ENCODE measurements around the gene SPAG5. TPM values are rescaled to one million over a fixed set of nuclear protein-coding genes. Genes with fewer than 3 reads are reported as not detected.

SPAG5 gene
- total and polyA plus RNA-seq, 4 donors, result 10.6 to 41.8 (median 12.8) TPM

DNA sequence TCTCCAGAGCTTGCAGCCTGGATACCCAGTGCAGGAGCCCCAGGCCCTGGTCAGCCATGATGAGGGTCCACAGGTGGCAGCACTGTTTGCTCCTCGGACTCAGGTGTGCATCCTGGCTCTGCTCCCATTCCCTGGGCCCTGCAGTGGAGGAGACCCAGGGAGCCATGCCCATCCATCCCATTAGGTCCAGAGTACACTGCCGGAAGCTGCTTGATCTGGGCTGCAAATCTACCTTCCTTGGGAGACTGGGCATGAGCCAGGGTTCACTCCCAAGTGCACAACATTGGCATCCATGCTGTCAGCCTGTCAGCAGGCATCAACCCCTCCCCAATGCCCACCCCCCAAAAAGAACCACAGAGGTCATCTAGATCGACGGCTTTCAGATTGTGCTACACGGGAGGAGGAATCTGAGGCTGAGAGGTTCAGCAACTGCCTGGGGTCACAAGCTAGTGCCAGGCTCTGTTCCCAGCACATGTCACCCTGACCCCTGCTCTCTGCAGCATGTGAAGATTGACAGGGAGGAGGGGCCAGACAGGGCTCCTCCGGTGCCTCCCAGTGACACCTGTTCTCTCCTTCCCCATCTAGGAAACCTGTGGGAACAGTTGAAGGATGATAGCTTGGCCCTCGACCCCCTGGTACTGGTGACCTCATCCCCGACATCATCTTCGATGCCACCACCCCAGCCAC, 62.1 kb downstream of the SPAG5 start:
- no peaks in the 10 kb centered on the region for H3K9me3 ChIP-seq (ENCODE audit: control insufficient read depth in 4 of 4, low read length in 3 of 4)
- no peak for TF ChIP-seq JUND (IDR thresholded peaks at IDR 0.05)
- TF ChIP-seq, protein P1, sequence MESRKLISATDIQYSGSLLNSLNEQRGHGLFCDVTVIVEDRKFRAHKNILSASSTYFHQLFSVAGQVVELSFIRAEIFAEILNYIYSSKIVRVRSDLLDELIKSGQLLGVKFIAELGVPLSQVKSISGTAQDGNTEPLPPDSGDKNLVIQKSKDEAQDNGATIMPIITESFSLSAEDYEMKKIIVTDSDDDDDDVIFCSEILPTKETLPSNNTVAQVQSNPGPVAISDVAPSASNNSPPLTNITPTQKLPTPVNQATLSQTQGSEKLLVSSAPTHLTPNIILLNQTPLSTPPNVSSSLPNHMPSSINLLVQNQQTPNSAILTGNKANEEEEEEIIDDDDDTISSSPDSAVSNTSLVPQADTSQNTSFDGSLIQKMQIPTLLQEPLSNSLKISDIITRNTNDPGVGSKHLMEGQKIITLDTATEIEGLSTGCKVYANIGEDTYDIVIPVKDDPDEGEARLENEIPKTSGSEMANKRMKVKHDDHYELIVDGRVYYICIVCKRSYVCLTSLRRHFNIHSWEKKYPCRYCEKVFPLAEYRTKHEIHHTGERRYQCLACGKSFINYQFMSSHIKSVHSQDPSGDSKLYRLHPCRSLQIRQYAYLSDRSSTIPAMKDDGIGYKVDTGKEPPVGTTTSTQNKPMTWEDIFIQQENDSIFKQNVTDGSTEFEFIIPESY (IDR thresholded peaks at IDR 0.05), result no peak
- TF ChIP-seq RXRA (IDR thresholded peaks at IDR 0.05), result no peak
- WGBS, result 65% methylated on average over 9 of the region's 9 CpGs
- H3K9ac ChIP-seq (ENCODE audit: low read depth in 1 of 2, low read length in 2 of 2), result no peak overlapping the region
- H3K36me3 ChIP-seq (ENCODE audit: control insufficient read depth in 4 of 4, insufficient read depth in 3 of 4, low read depth in 1 of 4, low read length in 3 of 4), result no peaks in the 10 kb centered on the region
- no peak overlapping the region for H3K4me3 ChIP-seq (ENCODE audit: low read depth in 1 of 3, low read length in 3 of 3)
- no peak for DNase-seq (ENCODE audit: low spot score)
- H3K4me1 ChIP-seq (ENCODE audit: control insufficient read depth in 4 of 4, insufficient read depth in 4 of 4, low read length in 3 of 4), result no peaks in the 10 kb centered on the region
- H3K27ac ChIP-seq (ENCODE audit: low read depth in 1 of 2, low read length in 2 of 2), result no peak overlapping the region
- H3K27me3 ChIP-seq (ENCODE audit: control insufficient read depth in 4 of 4, insufficient read depth in 4 of 4, low read length in 3 of 4), result no peaks in the 10 kb centered on the region

- no peak for DNase-seq (ENCODE audit: low spot score)
- no peaks in the 10 kb centered on the region for H3K9me3 ChIP-seq (ENCODE audit: control insufficient read depth in 4 of 4, low read length in 3 of 4)
- H3K27me3 ChIP-seq (ENCODE audit: control insufficient read depth in 4 of 4, insufficient read depth in 4 of 4, low read length in 3 of 4), result no peaks in the 10 kb centered on the region
- no peak for TF ChIP-seq YY1 (IDR thresholded peaks at IDR 0.05)
- TF ChIP-seq, protein P2, sequence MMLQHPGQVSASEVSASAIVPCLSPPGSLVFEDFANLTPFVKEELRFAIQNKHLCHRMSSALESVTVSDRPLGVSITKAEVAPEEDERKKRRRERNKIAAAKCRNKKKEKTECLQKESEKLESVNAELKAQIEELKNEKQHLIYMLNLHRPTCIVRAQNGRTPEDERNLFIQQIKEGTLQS (IDR thresholded peaks at IDR 0.05), result no peak
- H3K4me1 ChIP-seq (ENCODE audit: control insufficient read depth in 4 of 4, insufficient read depth in 4 of 4, low read length in 3 of 4), result no peaks in the 10 kb centered on the region
- WGBS, result 93% methylated on average over 11 of the region's 11 CpGs
- H3K9ac ChIP-seq (ENCODE audit: low read depth in 1 of 2, low read length in 2 of 2), result no peak overlapping the region
- no peaks in the 10 kb centered on the region for H3K36me3 ChIP-seq (ENCODE audit: control insufficient read depth in 4 of 4, insufficient read depth in 3 of 4, low read depth in 1 of 4, low read length in 3 of 4)
- H3K27ac ChIP-seq (ENCODE audit: low read depth in 1 of 2, low read length in 2 of 2), result no peak overlapping the region
- no peak overlapping the region for H3K4me3 ChIP-seq (ENCODE audit: low read depth in 1 of 3, low read length in 3 of 3)
These were observed 64.0 kb downstream of the SPAG5 start for GRCh38 chr17:28534740-28535375.

DNA sequence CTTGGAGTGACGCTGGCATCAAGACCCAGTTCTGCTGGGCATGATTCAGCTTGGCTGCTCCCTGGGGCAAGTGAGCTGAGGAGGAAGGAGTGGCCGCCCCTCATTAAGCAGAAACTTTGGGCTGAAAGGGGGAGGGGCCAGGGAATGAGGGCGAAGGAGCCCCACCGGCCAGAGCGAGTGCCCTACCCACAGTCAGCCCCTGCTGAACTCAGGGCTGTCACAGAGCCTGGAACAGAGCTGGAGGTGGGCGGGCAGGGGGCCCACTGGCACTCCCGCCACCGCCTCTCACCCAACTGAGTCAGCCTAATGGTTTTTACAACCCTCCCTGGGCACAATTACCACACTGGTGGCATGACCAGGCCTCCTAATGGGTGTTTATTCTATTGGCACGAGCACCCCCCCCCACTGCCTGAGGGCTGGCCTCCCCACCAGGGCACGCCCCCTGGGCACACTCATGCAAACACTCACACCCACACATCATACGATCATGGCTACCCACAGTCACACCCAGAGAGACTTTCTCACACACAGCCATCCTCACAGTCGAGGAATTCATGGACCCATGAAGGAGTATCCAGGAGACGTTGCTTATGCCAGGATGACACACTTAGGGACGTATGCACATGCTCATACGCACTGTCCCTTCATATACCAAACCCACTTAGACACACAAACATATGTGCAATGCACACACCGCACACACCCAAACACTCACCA, 65.6 kb downstream of the SPAG5 start:
- TF ChIP-seq RAD21 (IDR thresholded peaks at IDR 0.05) (no peak), NR2F2 (IDR thresholded peaks at IDR 0.05) (no peak), YY1 (IDR thresholded peaks at IDR 0.05) (no peak), HNF4A (conservative IDR thresholded peaks at IDR 0.05) (no peak), RXRA (IDR thresholded peaks at IDR 0.05) (no peak), HNF4G (IDR thresholded peaks at IDR 0.05) (no peak), FOXA2 (IDR thresholded peaks at IDR 0.05) (no peak), JUND (IDR thresholded peaks at IDR 0.05) (no peak), EGR1 (IDR thresholded peaks at IDR 0.05; ENCODE audit: low read depth in 2 of 2) (no peak)
- TF ChIP-seq, protein P1 (IDR thresholded peaks at IDR 0.05), result no peak
- no peaks in the 10 kb centered on the region for H3K4me1 ChIP-seq (ENCODE audit: control insufficient read depth in 4 of 4, insufficient read depth in 4 of 4, low read length in 3 of 4)
- DNase-seq (ENCODE audit: low spot score), result no peak
- H3K27me3 ChIP-seq (ENCODE audit: control insufficient read depth in 4 of 4, insufficient read depth in 4 of 4, low read length in 3 of 4), result no peaks in the 10 kb centered on the region
- no peaks in the 10 kb centered on the region for H3K9me3 ChIP-seq (ENCODE audit: control insufficient read depth in 4 of 4, low read length in 3 of 4)
- WGBS, result 87% methylated on average over 16 of the region's 16 CpGs
- H3K27ac ChIP-seq (ENCODE audit: low read depth in 1 of 2, low read length in 2 of 2), result no peak overlapping the region
- H3K36me3 ChIP-seq (ENCODE audit: control insufficient read depth in 4 of 4, insufficient read depth in 3 of 4, low read depth in 1 of 4, low read length in 3 of 4), result no peaks in the 10 kb centered on the region
- H3K4me3 ChIP-seq (ENCODE audit: low read depth in 1 of 3, low read length in 3 of 3), result no peak overlapping the region
- H3K9ac ChIP-seq (ENCODE audit: low read depth in 1 of 2, low read length in 2 of 2), result no peak overlapping the region

Measured in liver (tissue), 9 donors.